ENCODE data around the gene INPP5E. TPM values are rescaled to one million over a fixed set of nuclear protein-coding genes. Genes with fewer than 3 reads are reported as not detected.

INPP5E gene
- total and polyA plus RNA-seq, 2 experiments from 2014 or later: 5.8 to 13.4 TPM

- no peak for TF ChIP-seq REST (IDR thresholded peaks at IDR 0.05; ENCODE audit: unreplicated experiment)
- no peak for TF ChIP-seq STAT1 (IDR thresholded peaks at IDR 0.05; ENCODE audit: unreplicated experiment)
- no peak for TF ChIP-seq NANOG (IDR thresholded peaks at IDR 0.05; ENCODE audit: borderline replicate concordance)
- no peak for TF ChIP-seq EZH2 (IDR thresholded peaks at IDR 0.05; ENCODE audit: low read depth, unreplicated experiment)
Measured at GRCh38 chr9:136381966-136382513, 57.6 kb downstream of the INPP5E start (continued).

- Mint-ChIP-seq H3K36me3 (ENCODE audit: low read depth) (peaks cover 37% of the 10 kb centered on the region), H3K9me3 (no peaks in the 10 kb centered on the region), H3K4me3 (no peak overlapping the region), H3K27ac (no peak overlapping the region), H3K27me3 (ENCODE audit: insufficient read depth, low read depth, poor library complexity) (no peaks in the 10 kb centered on the region), H3K4me1 (no peaks in the 10 kb centered on the region)
- Histone ChIP-seq H3K79me2 (replicated peaks; ENCODE audit: insufficient read depth) (no peaks in the 10 kb centered on the region), H3K27ac (ENCODE audit: low read depth) (no peak overlapping the region), H3K27me3 (ENCODE audit: insufficient read depth) (no peaks in the 10 kb centered on the region), H3F3A (replicated peaks; ENCODE audit: low read depth) (0 out of 2 replicates have a peak, but pooled peaks cover 3% of the 10 kb centered on the region), H3K4me1 (ENCODE audit: insufficient read depth) (no peaks in the 10 kb centered on the region), H3K4me2 (no peak overlapping the region), H3K4me3 (no peak overlapping the region), H4K20me1 (replicated peaks; ENCODE audit: insufficient read depth) (peaks cover 6% of the 10 kb centered on the region; the same call in 1 of the 2 replicates), H3K9me2 (ENCODE audit: insufficient read depth) (no peaks in the 10 kb centered on the region), H2AFZ (no peak overlapping the region), H3K36me3 (ENCODE audit: insufficient read depth) (peaks cover 11% of the 10 kb centered on the region; the same call in 1 of the 2 replicates)
- ATAC-seq (no peak), DNase-seq (ENCODE audit: low spot score) (no peak)
- TF ChIP-seq EZH2phosphoT487 (IDR thresholded peaks at IDR 0.05; ENCODE audit: unreplicated experiment) (no peak), CTCF (conservative IDR thresholded peaks at IDR 0.05; ENCODE audit: low read depth in 2 of 2) (no peak), POLR2AphosphoS5 (IDR thresholded peaks at IDR 0.05; ENCODE audit: low read depth) (no peak), NANOG (IDR thresholded peaks at IDR 0.05; ENCODE audit: borderline replicate concordance) (no peak), CREB1 (CRISPR knock-in tag; IDR thresholded peaks at IDR 0.05; ENCODE audit: low read depth) (no peak), REST (IDR thresholded peaks at IDR 0.05; ENCODE audit: unreplicated experiment) (no peak), ETS1 (IDR thresholded peaks at IDR 0.05) (no peak), EZH2 (IDR thresholded peaks at IDR 0.05; ENCODE audit: low read depth, unreplicated experiment) (no peak), STAT1 (IDR thresholded peaks at IDR 0.05; ENCODE audit: unreplicated experiment) (no peak), JUNB (IDR thresholded peaks at IDR 0.05; ENCODE audit: unreplicated experiment) (no peak), ZNF114 (CRISPR knock-in tag; IDR thresholded peaks at IDR 0.05) (no peak)
Measured at GRCh38 chr9:136381311-136381710, 58.3 kb downstream of the INPP5E start.
